Measurements from ENCODE around the gene SLC26A1. TPM values are rescaled to one million over a fixed set of nuclear protein-coding genes. Genes with fewer than 3 reads are reported as not detected.

SLC26A1 gene
- total RNA-seq, 4 donors from 2014 or later, result 0.15 to 0.33 (median 0.24) TPM

DNA sequence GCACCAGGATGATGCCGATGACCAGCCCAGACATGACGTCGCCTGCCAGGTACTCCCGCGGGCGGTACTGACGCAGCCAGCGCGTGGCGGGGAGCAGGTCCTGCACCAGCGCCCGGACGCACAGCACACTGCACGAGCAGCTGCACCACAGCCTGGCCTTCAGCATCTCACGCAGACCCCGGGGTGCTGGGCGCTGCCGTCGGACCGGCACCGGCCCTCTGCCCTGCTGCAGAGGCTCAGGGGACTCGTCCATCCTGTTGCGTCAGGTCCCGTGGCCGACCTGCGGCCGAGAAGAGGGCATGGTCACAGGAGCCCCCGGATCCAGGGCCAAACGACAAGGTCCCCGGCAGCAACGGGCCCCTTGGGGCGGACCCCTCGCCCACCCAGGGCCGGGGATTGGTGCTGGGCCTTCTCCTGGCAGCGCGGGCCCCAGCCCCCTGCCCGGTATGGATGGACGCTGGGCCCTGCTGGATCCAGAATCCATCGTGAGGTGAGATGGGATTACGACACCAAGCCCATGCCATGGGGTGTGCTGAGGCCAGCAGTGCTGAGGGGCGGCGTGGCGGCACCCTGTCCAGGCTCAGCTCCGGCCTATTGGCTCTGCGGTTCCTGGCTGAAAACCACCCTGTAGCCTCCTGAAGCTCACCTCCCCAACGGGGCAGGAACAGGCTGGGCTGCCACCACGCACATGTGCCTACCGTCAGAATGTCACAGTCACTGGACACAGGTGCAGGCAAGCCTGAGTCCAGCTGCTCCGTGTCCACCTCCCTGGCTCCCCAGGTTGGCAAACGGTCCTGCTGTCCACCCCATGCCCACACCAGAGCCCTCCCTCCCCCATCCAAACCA, 1.5 kb downstream of the SLC26A1 start:
- intact Hi-C loops (cut with DNase I), result no loop called here
- no peak for TF ChIP-seq POLR2A (IDR thresholded peaks at IDR 0.05)
- TF ChIP-seq, protein P1, sequence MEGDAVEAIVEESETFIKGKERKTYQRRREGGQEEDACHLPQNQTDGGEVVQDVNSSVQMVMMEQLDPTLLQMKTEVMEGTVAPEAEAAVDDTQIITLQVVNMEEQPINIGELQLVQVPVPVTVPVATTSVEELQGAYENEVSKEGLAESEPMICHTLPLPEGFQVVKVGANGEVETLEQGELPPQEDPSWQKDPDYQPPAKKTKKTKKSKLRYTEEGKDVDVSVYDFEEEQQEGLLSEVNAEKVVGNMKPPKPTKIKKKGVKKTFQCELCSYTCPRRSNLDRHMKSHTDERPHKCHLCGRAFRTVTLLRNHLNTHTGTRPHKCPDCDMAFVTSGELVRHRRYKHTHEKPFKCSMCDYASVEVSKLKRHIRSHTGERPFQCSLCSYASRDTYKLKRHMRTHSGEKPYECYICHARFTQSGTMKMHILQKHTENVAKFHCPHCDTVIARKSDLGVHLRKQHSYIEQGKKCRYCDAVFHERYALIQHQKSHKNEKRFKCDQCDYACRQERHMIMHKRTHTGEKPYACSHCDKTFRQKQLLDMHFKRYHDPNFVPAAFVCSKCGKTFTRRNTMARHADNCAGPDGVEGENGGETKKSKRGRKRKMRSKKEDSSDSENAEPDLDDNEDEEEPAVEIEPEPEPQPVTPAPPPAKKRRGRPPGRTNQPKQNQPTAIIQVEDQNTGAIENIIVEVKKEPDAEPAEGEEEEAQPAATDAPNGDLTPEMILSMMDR (IDR thresholded peaks at IDR 0.05), result no peak
- Histone ChIP-seq H3K27ac (no peak overlapping the region), H3K36me3 (no peaks in the 10 kb centered on the region), H3K9me3 (no peaks in the 10 kb centered on the region), H3K4me1 (peaks cover 4 to 10% of the 10 kb centered on the region in 2 donors), H3K4me3 (replicated peaks in 1 of 3) (no peak overlapping the region), H3K27me3 (no peaks in the 10 kb centered on the region)
- 88 to 100% methylated on average over 9 to 11 of the region's 50 CpGs for WGBS, 2 donors
- DNase-seq, result no peak

DNA sequence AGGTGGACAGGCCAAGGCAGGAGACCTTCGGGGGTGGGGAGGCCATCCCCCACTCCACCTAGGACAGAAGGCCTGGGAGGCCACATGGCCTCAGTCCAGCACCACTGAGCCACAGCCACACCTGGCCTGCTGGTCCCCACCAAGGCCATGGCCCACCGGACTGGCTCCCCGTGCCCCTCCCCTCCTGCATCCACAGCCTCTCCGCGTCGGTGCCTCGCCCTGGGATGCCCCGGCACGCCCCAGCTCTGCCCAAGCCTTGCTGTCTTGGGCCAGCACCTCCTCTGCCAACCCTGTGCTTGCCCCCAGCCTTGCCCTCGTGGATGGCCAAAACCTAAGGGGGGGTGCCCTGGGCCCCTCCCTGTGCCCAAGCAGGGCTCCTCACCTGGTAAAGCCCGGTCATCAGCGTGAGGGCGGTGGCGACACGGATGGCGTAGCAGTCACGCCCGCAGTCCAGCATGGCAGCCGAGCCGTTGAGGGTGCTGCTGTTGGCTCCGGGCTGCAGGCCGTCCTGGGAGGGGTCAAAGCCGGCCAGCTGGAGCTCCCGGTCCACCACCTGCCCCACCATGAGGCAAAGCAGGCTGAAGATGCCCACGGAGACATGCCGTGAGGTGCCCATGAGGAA, 2.3 kb downstream of the SLC26A1 start:
- Histone ChIP-seq H3K9me3 (no peaks in the 10 kb centered on the region), H3K4me3 (replicated peaks in 1 of 3) (no peak overlapping the region), H3K27ac (no peak overlapping the region), H3K36me3 (no peaks in the 10 kb centered on the region), H3K27me3 (no peaks in the 10 kb centered on the region), H3K4me1 (peaks cover 10 to 15% of the 10 kb centered on the region in 2 donors)
- no peak for TF ChIP-seq POLR2A (IDR thresholded peaks at IDR 0.05)
- TF ChIP-seq, protein P1 (IDR thresholded peaks at IDR 0.05), result no peak
- intact Hi-C loops (cut with DNase I), result no loop called here
- no peak for DNase-seq
- 88 to 93% methylated on average over 5 to 23 of the region's 26 CpGs for WGBS, 2 donors

DNA sequence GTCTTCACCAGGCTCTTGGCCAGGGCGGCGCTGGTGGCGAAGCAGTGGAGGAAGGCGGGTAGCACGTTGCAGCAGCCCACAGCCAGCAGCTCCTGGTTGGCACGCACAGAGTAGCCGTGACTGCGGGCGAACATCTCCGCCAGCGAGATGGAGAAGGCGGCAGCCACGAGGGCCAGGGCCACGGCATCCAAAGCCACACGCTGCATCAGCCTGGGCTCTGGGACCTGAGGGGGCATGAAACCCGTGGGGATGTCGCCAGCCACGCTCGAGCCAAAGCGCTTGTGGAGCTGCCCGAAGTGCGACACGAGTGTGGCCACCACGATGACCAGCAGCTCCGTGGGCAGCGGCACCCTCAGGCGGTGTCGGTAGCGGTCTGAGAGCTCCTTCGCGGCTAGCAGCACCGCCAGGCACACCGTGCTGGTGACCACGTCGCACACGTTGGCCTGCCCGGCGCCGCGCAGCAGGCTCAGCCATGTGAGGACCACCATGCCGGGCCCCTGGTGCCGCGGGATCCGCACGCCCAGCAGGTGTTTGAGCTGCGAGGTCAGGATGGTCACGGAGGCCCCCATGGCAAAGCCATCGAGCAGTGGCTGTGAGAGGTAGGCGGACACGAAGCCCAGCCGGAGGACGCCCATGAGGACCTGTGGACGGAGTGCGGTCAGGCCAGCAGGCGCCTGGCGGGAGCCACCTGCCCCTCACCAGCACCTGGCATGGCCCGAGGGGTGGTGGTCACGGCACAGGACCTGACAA, 3.3 kb downstream of the SLC26A1 start:
- H3K27me3 ChIP-seq, result no peaks in the 10 kb centered on the region
- DNase-seq, result no peak
- no peak for TF ChIP-seq POLR2A (IDR thresholded peaks at IDR 0.05)
- TF ChIP-seq, protein P1 (IDR thresholded peaks at IDR 0.05), result no peak
- H3K4me3 ChIP-seq (replicated peaks in 1 of 3), result no peak overlapping the region
- peaks cover 11 to 23% of the 10 kb centered on the region in 2 donors for H3K4me1 ChIP-seq
- intact Hi-C loops (cut with DNase I), result no loop called here
- 95 to 97% methylated on average over 29 to 37 of the region's 58 CpGs for WGBS, 2 donors
- no peak overlapping the region for H3K27ac ChIP-seq
- no peaks in the 10 kb centered on the region for H3K9me3 ChIP-seq
- no peaks in the 10 kb centered on the region for H3K36me3 ChIP-seq

DNA sequence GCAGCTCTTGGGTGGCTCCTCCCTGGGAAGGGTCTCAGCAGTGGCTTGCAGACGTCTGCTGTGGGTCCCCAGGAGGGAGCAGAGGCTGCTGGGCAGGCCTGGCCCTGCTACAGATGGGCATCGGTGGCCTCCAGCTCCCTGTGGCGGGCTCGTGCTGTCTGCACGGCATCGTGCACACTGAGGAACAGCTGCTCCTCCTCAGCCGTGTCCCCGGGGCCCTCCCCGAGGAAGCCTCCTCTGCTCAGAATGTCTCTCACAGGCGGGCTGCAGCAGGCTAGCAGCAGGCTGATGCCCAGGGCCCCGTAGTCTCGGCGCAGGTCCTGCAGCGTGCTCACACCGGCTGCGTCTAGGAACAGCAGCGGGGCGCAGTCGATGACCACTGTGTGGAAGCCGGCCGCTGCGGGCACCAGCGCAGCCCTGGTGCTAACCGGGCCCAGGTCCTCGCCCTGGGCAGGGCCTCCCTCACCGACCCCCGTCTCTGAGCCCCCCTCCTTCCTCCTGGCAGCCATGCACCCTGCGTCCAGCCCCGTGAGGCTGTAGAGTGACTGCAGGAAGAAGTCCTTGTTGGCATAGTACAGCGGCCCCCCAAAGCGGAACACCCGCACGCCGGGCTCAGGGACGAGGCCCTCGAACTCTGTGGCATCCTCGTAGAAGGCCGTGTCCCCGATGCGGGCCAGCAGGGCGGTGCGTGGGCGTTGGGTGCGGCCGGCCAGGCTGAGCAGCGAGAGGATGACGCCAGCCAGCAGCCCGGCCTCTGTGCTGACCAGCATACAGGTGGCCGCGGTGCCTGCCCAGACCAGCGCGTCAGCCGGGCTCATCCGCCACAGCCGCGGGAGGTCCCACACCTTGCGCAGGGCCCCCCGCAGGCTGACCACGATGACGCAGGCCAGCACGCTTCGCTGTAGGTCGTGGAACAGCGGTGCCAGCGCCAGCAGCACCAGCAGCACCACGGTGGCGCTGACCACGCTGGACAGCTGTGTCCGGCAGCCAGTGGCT, 4.2 kb downstream of the SLC26A1 start:
- no peaks in the 10 kb centered on the region for H3K9me3 ChIP-seq
- DNase-seq, result no peak
- WGBS, 2 donors, result 94 to 96% methylated on average over 18 to 31 of the region's 69 CpGs
- TF ChIP-seq POLR2A (IDR thresholded peaks at IDR 0.05), result no peak
- TF ChIP-seq, protein P1 (IDR thresholded peaks at IDR 0.05), result no peak
- H3K4me1 ChIP-seq, result peaks cover 11 to 23% of the 10 kb centered on the region in 2 donors
- no peak overlapping the region for H3K27ac ChIP-seq
- H3K27me3 ChIP-seq, result no peaks in the 10 kb centered on the region
- no peak overlapping the region for H3K4me3 ChIP-seq (replicated peaks in 1 of 3)
- no peaks in the 10 kb centered on the region for H3K36me3 ChIP-seq
- intact Hi-C loops (cut with DNase I), result no loop called here
